GM12878 (cell line): ENCODE results near the gene MIF. TPM values are rescaled to one million over a fixed set of nuclear protein-coding genes. Genes with fewer than 3 reads are reported as not detected.
"Not testable (repeated sequence)": the region's sequence is repeated elsewhere in the genome, so short reads cannot be mapped to it uniquely, and the experiment has no call there.

ENCODE experiments used
- ATAC-seq: fragments of 200-7000 bp; cut with Tn5 transposase; 3 replicates; pipeline ENCODE4 v1.9.1; 2020; ENCODE audit warnings: mild to moderate bottlenecking, moderate library complexity
- BruUV-seq: library from RNA; stranded (reverse); fragments of 400-500 nt; replicated peaks from 2 replicates; lab custom pipeline; 2021; lab: Mats Ljungman, UMichigan
- CTCF ChIA-PET: fragments of 300-600 bp; sonication (Branson Sonifier 250); formaldehyde crosslinking; extraction: SDS; loops from one replicate; lab custom pipeline; 2021; ENCODE audit warnings: inconsistent platforms; lab: Yijun Ruan, JAX
- POLR2A ChIA-PET: fragments of 350-600 bp; formaldehyde crosslinking; extraction: SDS; loops from one replicate; lab custom pipeline; 2021; ENCODE audit warnings: inconsistent platforms; lab: Charles Lee
- RAD21 ChIA-PET: fragments of 300-600 bp; sonication (Branson Sonifier 250); formaldehyde crosslinking; loops from one replicate; lab custom pipeline; 2023; ENCODE audit warnings: antibody characterized with exemption; ENCODE audit not compliant: unreplicated experiment; lab: Charles Lee
- SMC1A ChIA-PET: fragments of 300-600 bp; sonication (Branson Sonifier 250); formaldehyde crosslinking; loops from one replicate; lab custom pipeline; 2023; ENCODE audit not compliant: unreplicated experiment, uncharacterized antibody; lab: Charles Lee
- DNase-seq: peaks from one replicate; pipeline ENCODE4 v3.0.0-alpha.2; 2011; ENCODE audit warnings: low read depth, low spot score
- FAIRE-seq: peaks from 3 replicates; lab custom pipeline; 2011; peaks lifted over from hg19 to GRCh38; lab: Jason Lieb, UNC
- H2AFZ ChIP-seq: 2 replicates; pipeline ENCODE4 v1.6.0; 2011; ENCODE audit warnings: low read depth, low read length, control low read depth; ENCODE audit not compliant: control insufficient read depth
- H3K27ac ChIP-seq: 2 replicates; pipeline ENCODE4 v1.5.1; 2011; ENCODE audit warnings: control low read depth; ENCODE audit not compliant: control insufficient read depth, insufficient read depth
- H3K27me3 ChIP-seq, 2 experiments: replicated peaks in 1 of 2; 2 replicates each; pipeline versions ENCODE4 v1.6.0 to v1.6.1; 2011; ENCODE audit warnings: low read length in 1 of 2; ENCODE audit not compliant: control insufficient read depth in 2 of 2, insufficient read depth in 2 of 2
- H3K36me3 ChIP-seq, 2 experiments: 2 replicates each; pipeline ENCODE4 v1.5.1; 2011; ENCODE audit warnings: low read length in 1 of 2; ENCODE audit not compliant: control insufficient read depth in 2 of 2, insufficient read depth in 2 of 2
- H3K4me1 ChIP-seq: 2 replicates; pipeline ENCODE4 v1.6.1; 2011; ENCODE audit warnings: mild to moderate bottlenecking, low read length, moderate library complexity, mixed read lengths; ENCODE audit not compliant: control insufficient read depth, insufficient read depth
- H3K4me2 ChIP-seq: 2 replicates; pipeline ENCODE4 v1.6.0; 2011; ENCODE audit warnings: control low read depth; ENCODE audit not compliant: control insufficient read depth, insufficient read depth
- H3K4me3 ChIP-seq: fragments of 200-600 bp; sonication (generic); 2 replicates; pipeline ENCODE4 v1.5.1; 2016
- H3K79me2 ChIP-seq: 2 replicates; pipeline ENCODE4 v1.6.0; 2011; ENCODE audit warnings: low read length; ENCODE audit not compliant: control insufficient read depth, insufficient read depth
- H3K9ac ChIP-seq: 2 replicates; pipeline ENCODE4 v1.8.0; 2011; ENCODE audit warnings: low read length, control low read depth, mixed read lengths; ENCODE audit not compliant: control insufficient read depth, insufficient read depth
- H3K9me3 ChIP-seq: replicated peaks from 3 replicates; pipeline ENCODE4 v1.5.1; 2011; ENCODE audit warnings: mild to moderate bottlenecking, low read length; ENCODE audit not compliant: control insufficient read depth, insufficient read depth
- H4K20me1 ChIP-seq: 2 replicates; pipeline ENCODE4 v1.6.0; 2011; ENCODE audit not compliant: control insufficient read depth, insufficient read depth
- CEBPB ChIP-seq, 2 experiments: fragments of 150-350 bp in 1 of 2; IDR thresholded peaks; 2 replicates each; pipeline ENCODE4 v1.6.1; 2012 to 2014; ENCODE audit warnings: low read depth in 2 of 2, low read length in 2 of 2, borderline replicate concordance in 1 of 2, inconsistent platforms in 1 of 2
- CREB1 ChIP-seq: IDR thresholded peaks from 2 replicates; pipeline ENCODE4 v1.6.1; 2012; ENCODE audit warnings: low read depth, mild to moderate bottlenecking, inconsistent platforms
- JUNB ChIP-seq: IDR thresholded peaks from 2 replicates; pipeline ENCODE4 v1.6.1; 2016; ENCODE audit warnings: antibody characterized with exemption, mild to moderate bottlenecking
- POLR2A ChIP-seq: IDR thresholded peaks from 2 replicates; pipeline ENCODE4 v1.6.1; 2011; ENCODE audit warnings: low read depth, mild to moderate bottlenecking, low read length
- SIN3A ChIP-seq: IDR thresholded peaks from 2 replicates; pipeline ENCODE4 v1.6.1; 2012; ENCODE audit warnings: low read depth, low read length, improper control_type of control experiment
- SUPT20H ChIP-seq: IDR thresholded peaks from 2 replicates; pipeline ENCODE4 v1.6.1; 2011; ENCODE audit warnings: low read depth, mild to moderate bottlenecking, low read length, moderate library complexity, borderline replicate concordance; ENCODE audit not compliant: control insufficient read depth
- WGBS: methylation state at CpG from one replicate; pipeline ENCODE4 v1.1.6; 2016; ENCODE audit warnings: low lambda C conversion rate; ENCODE audit not compliant: insufficient replicate concordance, insufficient coverage; ENCODE audit errors: missing lambda C conversion rate; 5-methylcytosine and 5-hydroxymethylcytosine counted together
- in situ Hi-C: fragments of 300-500 bp; cut with MboI; formaldehyde crosslinking; loops from 9 replicates; pipeline ENCODE4 v1.14.3; 2018; ENCODE audit warnings: mixed read lengths
- intact Hi-C: fragments of 100-400 bp; cut with micrococcal nuclease; formaldehyde crosslinking; loops from one replicate; pipeline ENCODE4 v1.14.2; 2022; ENCODE audit not compliant: unreplicated experiment
- polyA plus RNA-seq, 11 experiments: library from polyadenylated mRNA; depleted of rRNA in 4 of 11; unstranded in 6 of 11; stranded (reverse) in 5 of 11; fragments of >200 nt; fragmentation: Nextera tagmentation in 4 of 11; fragmentation: Illumina TruSeq in 1 of 11; extraction: Ambion mirVana in 4 of 11; extraction: Trizol in 1 of 11; gene quantifications; 1 replicate in 1 of 11; 2 replicates in 10 of 11; pipeline versions ENCODE4 v1.2.1 to v1.2.3, GENCODE V29; 2011 to 2016; ENCODE audit warnings: inconsistent platforms in 2 of 11, missing spikeins in 2 of 11, low read depth in 1 of 11
- total RNA-seq, 4 experiments: library from RNA; depleted of rRNA in 3 of 4; stranded (reverse); fragments of >200 nt in 3 of 4; fragmentation: Illumina TruSeq in 1 of 4; extraction: Trizol in 1 of 4; gene quantifications; 2 replicates each; pipeline versions ENCODE4 v1.2.1 to v1.2.3, GENCODE V29; 2013 to 2021
- TF ChIP-seq, protein P1 (sequence below): fragments of 450-650 bp; IDR thresholded peaks from 2 replicates; pipeline ENCODE4 v1.6.1; 2016; ENCODE audit warnings: mild to moderate bottlenecking, moderate library complexity, borderline replicate concordance
- TF ChIP-seq, protein P2 (sequence below): fragments of 450-650 bp; IDR thresholded peaks from 2 replicates; pipeline ENCODE4 v1.6.1; 2017; ENCODE audit warnings: borderline replicate concordance

MIF gene
- total and polyA plus RNA-seq, 10 of the 15 experiments (the other 5 are each of a cell fraction or from before 2014, with no cell fraction given): 37.7 to 2,972 (median 766) TPM

DNA sequence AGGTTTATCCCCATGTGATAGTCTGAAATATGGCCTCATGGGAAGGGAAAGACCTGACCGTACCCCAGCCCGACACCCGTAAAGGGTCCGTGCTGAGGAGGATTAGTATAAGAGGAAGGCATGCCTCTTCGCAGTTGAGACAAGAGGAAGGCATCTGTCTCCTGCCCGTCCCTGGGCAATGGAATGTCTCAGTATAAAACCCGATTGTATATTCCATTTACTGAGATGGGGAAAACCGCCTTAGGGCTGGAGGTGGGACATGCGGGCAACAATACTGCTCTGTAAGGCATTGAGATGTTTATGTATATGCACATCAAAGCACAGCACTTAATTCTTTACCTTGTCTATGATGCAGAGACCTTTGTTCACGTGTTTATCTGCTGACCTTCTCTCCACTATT, 13.2 kb downstream of the MIF start:
- CTCF ChIA-PET, in situ Hi-C loops, ATAC-seq, H3K4me2 ChIP-seq, H4K20me1 ChIP-seq, H3K27me3 ChIP-seq, H3K36me3 ChIP-seq, H2AFZ ChIP-seq, intact Hi-C loops, DNase-seq, H3K9me3 ChIP-seq, SMC1A ChIA-PET, H3K9ac ChIP-seq, H3K27ac ChIP-seq, POLR2A ChIA-PET, BruUV-seq, H3K4me1 ChIP-seq, FAIRE-seq, H3K79me2 ChIP-seq, H3K4me3 ChIP-seq, RAD21 ChIA-PET: not testable (repeated sequence)
- WGBS: 75% methylated on average over 10 of the region's 10 CpGs

DNA sequence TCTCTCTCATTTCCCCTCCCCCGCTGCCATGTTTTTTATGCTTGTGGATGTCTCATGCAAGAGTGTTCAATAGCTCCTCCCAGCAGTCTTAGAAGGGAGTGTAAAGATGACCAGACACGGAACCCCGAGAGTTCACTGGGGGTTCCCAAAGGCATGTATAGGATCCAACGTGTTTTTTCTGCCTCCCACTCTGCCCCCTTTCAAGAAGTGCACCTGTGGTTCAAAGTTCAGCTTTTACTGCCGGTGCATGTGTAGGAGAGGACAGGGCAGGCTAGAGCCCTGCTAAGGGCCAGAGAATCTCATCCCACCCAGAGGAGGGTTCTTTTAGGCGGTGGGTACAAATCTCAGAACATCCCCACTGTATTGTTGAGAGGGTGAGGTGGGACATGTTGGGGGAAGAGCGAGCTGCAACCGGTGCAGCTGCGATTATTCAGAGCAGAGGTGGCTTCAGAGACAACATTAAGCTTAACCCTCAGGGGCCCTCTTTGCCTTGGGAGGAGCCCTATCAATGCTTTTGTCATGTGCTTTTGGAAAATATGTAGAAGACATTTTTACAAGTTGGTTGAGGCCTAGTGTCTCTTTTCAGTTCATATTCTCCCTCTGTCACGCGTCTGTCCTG, 14.5 kb downstream of the MIF start:
- Histone ChIP-seq H3K4me1 (0 out of 2 replicates have a peak, but pooled peaks cover 2% of the 10 kb centered on the region), H3K79me2 (peaks cover 7% of the 10 kb centered on the region)
- CTCF ChIA-PET: interaction anchor here (0.6 to 6.2 kb wide), 2 partner anchors 15 to 334 kb away, joined by 3 to 37 read pairs; partner anchors contain the start of gene MIF
- TF ChIP-seq POLR2A: no peak
- TF ChIP-seq, protein P1, sequence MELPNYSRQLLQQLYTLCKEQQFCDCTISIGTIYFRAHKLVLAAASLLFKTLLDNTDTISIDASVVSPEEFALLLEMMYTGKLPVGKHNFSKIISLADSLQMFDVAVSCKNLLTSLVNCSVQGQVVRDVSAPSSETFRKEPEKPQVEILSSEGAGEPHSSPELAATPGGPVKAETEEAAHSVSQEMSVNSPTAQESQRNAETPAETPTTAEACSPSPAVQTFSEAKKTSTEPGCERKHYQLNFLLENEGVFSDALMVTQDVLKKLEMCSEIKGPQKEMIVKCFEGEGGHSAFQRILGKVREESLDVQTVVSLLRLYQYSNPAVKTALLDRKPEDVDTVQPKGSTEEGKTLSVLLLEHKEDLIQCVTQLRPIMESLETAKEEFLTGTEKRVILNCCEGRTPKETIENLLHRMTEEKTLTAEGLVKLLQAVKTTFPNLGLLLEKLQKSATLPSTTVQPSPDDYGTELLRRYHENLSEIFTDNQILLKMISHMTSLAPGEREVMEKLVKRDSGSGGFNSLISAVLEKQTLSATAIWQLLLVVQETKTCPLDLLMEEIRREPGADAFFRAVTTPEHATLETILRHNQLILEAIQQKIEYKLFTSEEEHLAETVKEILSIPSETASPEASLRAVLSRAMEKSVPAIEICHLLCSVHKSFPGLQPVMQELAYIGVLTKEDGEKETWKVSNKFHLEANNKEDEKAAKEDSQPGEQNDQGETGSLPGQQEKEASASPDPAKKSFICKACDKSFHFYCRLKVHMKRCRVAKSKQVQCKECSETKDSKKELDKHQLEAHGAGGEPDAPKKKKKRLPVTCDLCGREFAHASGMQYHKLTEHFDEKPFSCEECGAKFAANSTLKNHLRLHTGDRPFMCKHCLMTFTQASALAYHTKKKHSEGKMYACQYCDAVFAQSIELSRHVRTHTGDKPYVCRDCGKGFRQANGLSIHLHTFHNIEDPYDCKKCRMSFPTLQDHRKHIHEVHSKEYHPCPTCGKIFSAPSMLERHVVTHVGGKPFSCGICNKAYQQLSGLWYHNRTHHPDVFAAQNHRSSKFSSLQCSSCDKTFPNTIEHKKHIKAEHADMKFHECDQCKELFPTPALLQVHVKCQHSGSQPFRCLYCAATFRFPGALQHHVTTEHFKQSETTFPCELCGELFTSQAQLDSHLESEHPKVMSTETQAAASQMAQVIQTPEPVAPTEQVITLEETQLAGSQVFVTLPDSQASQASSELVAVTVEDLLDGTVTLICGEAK: no peak
- no peak for TF ChIP-seq CEBPB (IDR thresholded peaks at IDR 0.05; ENCODE audit: borderline replicate concordance in 1 of 2, low read depth in 2 of 2, low read length in 2 of 2)
- no peak for TF ChIP-seq SIN3A
- TF ChIP-seq, protein P2, sequence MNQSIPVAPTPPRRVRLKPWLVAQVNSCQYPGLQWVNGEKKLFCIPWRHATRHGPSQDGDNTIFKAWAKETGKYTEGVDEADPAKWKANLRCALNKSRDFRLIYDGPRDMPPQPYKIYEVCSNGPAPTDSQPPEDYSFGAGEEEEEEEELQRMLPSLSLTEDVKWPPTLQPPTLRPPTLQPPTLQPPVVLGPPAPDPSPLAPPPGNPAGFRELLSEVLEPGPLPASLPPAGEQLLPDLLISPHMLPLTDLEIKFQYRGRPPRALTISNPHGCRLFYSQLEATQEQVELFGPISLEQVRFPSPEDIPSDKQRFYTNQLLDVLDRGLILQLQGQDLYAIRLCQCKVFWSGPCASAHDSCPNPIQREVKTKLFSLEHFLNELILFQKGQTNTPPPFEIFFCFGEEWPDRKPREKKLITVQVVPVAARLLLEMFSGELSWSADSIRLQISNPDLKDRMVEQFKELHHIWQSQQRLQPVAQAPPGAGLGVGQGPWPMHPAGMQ: no peak
- no peak for TF ChIP-seq CREB1
- TF ChIP-seq SUPT20H: no peak
- TF ChIP-seq JUNB: no peak

More for the DNA sequence above, 14.5 kb downstream of the MIF start:
- Histone ChIP-seq H3K9me3 (no peaks in the 10 kb centered on the region), H3K27me3 (no peaks in the 10 kb centered on the region), H4K20me1 (no peaks in the 10 kb centered on the region), H3K9ac (no peak overlapping the region), H3K4me2 (no peak overlapping the region), H3K36me3 (no peaks in the 10 kb centered on the region), H2AFZ (no peak overlapping the region), H3K4me3 (no peak overlapping the region), H3K27ac (no peak overlapping the region)
- no TSS peak for BruUV-seq
- in situ Hi-C loops: no loop called here
- no peak for DNase-seq
- ATAC-seq: no peak
- RAD21 ChIA-PET: no interaction called here
- no peak for FAIRE-seq
- POLR2A ChIA-PET: interaction anchor here (0.7 kb wide), 1 partner anchor 10 kb away, joined by 7 read pairs; no protein-coding TSS in a partner anchor
- intact Hi-C loops: no loop called here
- SMC1A ChIA-PET: no interaction called here
- 84% methylated on average over 11 of the region's 11 CpGs for WGBS
